Nephron (organoid): ENCODE results near the gene CPNE2.

Source experiments
- H3K27ac Mint-ChIP-seq, 3 experiments: 2 replicates each; pipeline ENCODE4 v1.8.0; 2020; ENCODE audit warnings: mixed read lengths in 3 of 3, mild to moderate bottlenecking in 2 of 3, moderate library complexity in 1 of 3
- H3K27me3 Mint-ChIP-seq: 2 replicates; pipeline ENCODE4 v1.8.0; 2021; ENCODE audit warnings: low read depth, mild to moderate bottlenecking, moderate library complexity, mixed read lengths
- H3K36me3 Mint-ChIP-seq: 2 replicates; pipeline ENCODE4 v1.8.0; 2020; ENCODE audit warnings: low read depth, mixed read lengths
- H3K4me1 Mint-ChIP-seq: 2 replicates; pipeline ENCODE4 v1.8.0; 2020; ENCODE audit warnings: mixed read lengths
- H3K4me3 Mint-ChIP-seq, 3 experiments: 2 replicates each; pipeline ENCODE4 v1.8.0; 2020; ENCODE audit warnings: mild to moderate bottlenecking in 3 of 3, mixed read lengths in 3 of 3, moderate library complexity in 2 of 3
- H3K9me3 Mint-ChIP-seq: 2 replicates; pipeline ENCODE4 v1.8.0; 2020; ENCODE audit warnings: mixed read lengths
- TF ChIP-seq, protein P1 (sequence below), 3 experiments: fragments of 200-600 bp; sonication (generic); IDR thresholded peaks; one replicate each; pipeline ENCODE4 v1.5.0; 2021; ENCODE audit warnings: antibody characterized with exemption in 3 of 3; ENCODE audit not compliant: unreplicated experiment in 3 of 3

The CPNE2 gene

DNA sequence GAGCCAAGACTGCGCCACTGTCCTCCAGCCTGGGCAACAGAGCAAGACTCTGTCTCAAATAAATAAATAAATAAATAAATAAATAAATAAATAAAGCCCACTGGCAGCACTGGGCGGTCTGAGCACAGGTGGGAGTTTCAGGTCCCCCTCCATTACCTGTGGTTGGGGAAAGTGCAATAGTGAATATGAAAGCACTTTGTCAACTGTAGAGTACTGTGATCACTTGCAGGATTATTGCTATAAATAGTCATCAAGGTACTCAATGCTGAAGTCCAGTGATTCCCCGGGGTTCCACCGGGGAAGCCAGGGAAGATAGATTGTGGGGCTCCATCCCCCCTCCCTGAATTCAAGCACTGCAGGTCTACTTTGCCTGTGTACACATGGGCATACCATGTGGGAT, 42.7 kb upstream of the CPNE2 start:
- Mint-ChIP-seq H3K4me1 (peaks cover 8% of the 10 kb centered on the region), H3K27ac (no peak overlapping the region), H3K36me3 (no peaks in the 10 kb centered on the region), H3K4me3 (no peak overlapping the region), H3K27me3 (peaks cover 11% of the 10 kb centered on the region), H3K9me3 (no peaks in the 10 kb centered on the region)
- TF ChIP-seq, protein P1, sequence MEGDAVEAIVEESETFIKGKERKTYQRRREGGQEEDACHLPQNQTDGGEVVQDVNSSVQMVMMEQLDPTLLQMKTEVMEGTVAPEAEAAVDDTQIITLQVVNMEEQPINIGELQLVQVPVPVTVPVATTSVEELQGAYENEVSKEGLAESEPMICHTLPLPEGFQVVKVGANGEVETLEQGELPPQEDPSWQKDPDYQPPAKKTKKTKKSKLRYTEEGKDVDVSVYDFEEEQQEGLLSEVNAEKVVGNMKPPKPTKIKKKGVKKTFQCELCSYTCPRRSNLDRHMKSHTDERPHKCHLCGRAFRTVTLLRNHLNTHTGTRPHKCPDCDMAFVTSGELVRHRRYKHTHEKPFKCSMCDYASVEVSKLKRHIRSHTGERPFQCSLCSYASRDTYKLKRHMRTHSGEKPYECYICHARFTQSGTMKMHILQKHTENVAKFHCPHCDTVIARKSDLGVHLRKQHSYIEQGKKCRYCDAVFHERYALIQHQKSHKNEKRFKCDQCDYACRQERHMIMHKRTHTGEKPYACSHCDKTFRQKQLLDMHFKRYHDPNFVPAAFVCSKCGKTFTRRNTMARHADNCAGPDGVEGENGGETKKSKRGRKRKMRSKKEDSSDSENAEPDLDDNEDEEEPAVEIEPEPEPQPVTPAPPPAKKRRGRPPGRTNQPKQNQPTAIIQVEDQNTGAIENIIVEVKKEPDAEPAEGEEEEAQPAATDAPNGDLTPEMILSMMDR (IDR thresholded peaks at IDR 0.05; ENCODE audit: unreplicated experiment in 3 of 3), result no peak

DNA sequence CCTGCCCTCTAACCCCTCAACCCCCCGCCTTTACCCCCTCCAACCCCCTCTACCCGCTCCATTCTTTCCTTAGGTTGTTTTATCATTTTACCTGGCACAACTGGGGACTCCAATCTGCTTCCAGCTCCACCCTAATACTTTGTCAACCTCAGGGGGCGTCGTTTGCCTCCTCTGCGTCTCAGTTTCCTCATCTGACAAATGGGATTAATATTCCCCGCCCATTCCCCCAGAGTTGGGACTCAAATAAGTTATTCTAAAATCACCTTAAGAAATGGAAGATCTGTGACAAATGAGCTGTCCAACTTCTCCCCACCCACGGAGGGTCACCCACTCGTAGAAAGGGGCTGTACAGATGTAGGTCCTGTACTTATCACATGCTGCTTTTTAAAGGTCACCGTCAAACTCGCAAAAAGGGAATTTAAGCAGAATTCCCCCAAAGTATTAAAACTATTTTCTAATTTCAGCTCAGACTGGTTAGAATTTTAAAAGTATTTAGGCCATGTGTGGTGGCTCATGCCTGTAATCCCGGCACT, 40.6 kb upstream of the CPNE2 start:
- Mint-ChIP-seq H3K36me3 (no peaks in the 10 kb centered on the region), H3K27me3 (peaks cover 6% of the 10 kb centered on the region), H3K9me3 (no peaks in the 10 kb centered on the region), H3K4me1 (no peaks in the 10 kb centered on the region), H3K27ac (no peak overlapping the region), H3K4me3 (no peak overlapping the region)
- TF ChIP-seq, protein P1 (IDR thresholded peaks at IDR 0.05; ENCODE audit: unreplicated experiment in 3 of 3), result no peak

DNA sequence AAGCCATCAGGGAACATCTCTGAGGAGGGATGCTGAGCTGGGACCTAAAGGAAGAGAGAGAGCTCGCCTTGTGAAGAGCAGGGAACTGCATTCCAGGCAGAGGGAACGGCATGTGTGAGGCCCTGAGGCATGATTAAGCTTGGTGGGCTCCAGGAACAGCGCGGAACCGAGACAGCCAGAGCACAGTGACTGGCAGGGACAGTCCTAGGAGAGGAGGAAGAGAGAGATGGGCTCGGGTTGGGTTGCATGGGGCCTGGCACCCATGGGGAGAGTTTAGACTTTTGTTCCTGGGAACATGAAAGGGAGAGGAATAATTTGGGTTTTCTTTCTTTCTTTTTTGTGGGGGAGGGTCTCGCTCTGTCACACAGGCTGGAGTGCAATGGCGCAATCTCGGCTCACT, 39.2 kb upstream of the CPNE2 start:
- Mint-ChIP-seq H3K4me3 (no peak overlapping the region), H3K9me3 (no peaks in the 10 kb centered on the region), H3K4me1 (no peaks in the 10 kb centered on the region), H3K27ac (no peak overlapping the region), H3K36me3 (no peaks in the 10 kb centered on the region), H3K27me3 (peaks cover 6% of the 10 kb centered on the region)
- TF ChIP-seq, protein P1 (IDR thresholded peaks at IDR 0.05; ENCODE audit: unreplicated experiment in 3 of 3), result no peak

DNA sequence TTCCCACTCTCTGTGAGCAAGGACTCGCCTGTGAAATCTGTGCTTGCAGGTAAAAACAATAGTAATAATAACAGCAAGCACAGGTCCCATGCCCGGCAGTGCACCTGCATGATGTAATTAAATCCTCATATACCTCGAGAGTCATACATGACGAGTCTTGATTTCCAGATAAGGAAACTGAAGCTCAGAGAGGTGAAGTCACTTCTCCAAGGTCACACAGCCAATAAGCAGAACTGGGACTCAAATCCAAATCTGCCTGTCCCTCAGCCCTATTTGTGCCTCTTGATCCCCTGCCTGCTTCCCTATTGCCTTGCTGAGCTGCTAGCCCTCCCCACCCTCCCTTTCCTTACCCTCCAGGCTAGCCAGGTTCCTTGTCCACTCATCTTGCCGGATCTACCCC, 38.0 kb upstream of the CPNE2 start:
- H3K4me3 Mint-ChIP-seq, result no peak overlapping the region
- H3K9me3 Mint-ChIP-seq, result no peaks in the 10 kb centered on the region
- TF ChIP-seq, protein P1 (IDR thresholded peaks at IDR 0.05; ENCODE audit: unreplicated experiment in 3 of 3), result no peak
- no peak overlapping the region for H3K27ac Mint-ChIP-seq
- H3K36me3 Mint-ChIP-seq, result no peaks in the 10 kb centered on the region
- no peaks in the 10 kb centered on the region for H3K4me1 Mint-ChIP-seq
- peaks cover 9% of the 10 kb centered on the region for H3K27me3 Mint-ChIP-seq

DNA sequence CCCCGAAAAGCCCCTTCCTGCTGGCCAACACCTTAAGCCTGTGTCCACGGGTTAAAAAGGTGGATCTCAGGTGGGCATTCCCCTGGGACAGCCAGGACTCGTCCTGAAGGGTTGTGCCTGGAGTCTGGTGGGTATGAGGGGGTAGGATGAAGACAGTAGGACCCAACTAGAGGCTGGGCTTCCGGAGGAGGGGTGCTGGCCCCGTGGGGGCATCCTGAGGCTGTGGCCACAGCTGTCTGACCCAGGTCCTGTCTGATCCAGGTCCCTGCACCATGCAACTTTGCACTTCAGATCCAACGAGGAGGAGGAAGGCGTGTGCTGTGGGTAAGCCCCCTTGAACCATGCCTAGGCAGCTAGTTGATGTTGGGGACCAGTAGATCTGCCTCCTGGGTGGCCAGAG, 37.6 kb upstream of the CPNE2 start:
- TF ChIP-seq, protein P1 (IDR thresholded peaks at IDR 0.05; ENCODE audit: unreplicated experiment in 3 of 3), result no peak
- Mint-ChIP-seq H3K4me1 (no peaks in the 10 kb centered on the region), H3K4me3 (no peak overlapping the region), H3K27ac (no peak overlapping the region), H3K9me3 (no peaks in the 10 kb centered on the region), H3K36me3 (no peaks in the 10 kb centered on the region), H3K27me3 (peaks cover 12% of the 10 kb centered on the region)

DNA sequence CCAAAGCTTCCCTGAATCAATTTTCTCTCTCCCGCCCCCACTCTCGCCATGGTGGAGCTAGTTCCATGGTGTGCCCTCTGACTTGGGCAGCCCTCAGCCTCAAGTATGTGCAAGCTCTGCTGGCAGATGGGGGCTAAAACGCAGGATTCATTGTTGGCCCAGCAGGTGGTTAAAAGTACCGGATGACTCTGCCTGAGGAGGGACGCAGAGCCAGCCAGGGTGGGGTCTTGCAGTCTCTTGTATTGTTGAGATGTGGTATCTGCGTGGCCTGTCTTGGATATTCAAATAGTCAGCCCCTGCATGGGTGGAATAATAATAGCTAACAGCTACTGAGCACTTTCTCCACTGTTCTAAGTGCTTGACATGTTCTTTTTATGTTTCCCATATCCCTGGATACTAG, 36.7 kb upstream of the CPNE2 start:
- Mint-ChIP-seq H3K36me3 (no peaks in the 10 kb centered on the region), H3K4me1 (no peaks in the 10 kb centered on the region), H3K27me3 (peaks cover 12% of the 10 kb centered on the region), H3K4me3 (no peak overlapping the region), H3K9me3 (no peaks in the 10 kb centered on the region), H3K27ac (no peak overlapping the region)
- TF ChIP-seq, protein P1 (IDR thresholded peaks at IDR 0.05; ENCODE audit: unreplicated experiment in 3 of 3), result no peak
